ENCODE measurements around the gene DUSP2.
"Not testable (repeated sequence)": the region's sequence is repeated elsewhere in the genome, so short reads cannot be mapped to it uniquely, and the experiment has no call there.

The DUSP2 gene

DNA sequence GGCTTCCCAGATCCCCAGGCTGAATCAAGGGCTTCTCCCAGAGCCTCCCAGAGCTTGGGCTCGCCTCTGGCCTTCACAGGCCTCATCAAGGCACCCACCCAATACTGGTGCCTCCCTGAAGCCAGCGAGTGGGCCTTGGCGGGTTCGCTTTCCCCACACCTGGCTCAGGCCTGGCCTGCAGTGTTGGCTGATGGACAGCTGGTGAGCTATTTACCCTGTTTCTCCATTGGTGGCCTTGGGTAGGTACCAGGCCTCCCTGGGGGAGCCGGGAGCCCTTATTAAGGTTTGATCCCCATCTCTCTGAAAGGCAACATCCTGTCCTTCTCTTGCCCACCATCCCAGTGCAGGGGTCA is 18.2 kb upstream of the DUSP2 start:
- no peak for DNase-seq (ENCODE audit: low read depth, low spot score)

GRCh38 chr2:96161898-96162297 is 16.7 kb upstream of the DUSP2 start:
- no peak for DNase-seq (ENCODE audit: low read depth, low spot score)

GRCh38 chr2:96160366-96160765 is 15.1 kb upstream of the DUSP2 start:
- DNase-seq (ENCODE audit: low read depth, low spot score), result not testable (repeated sequence)

GRCh38 chr2:96159084-96159830 is 14.0 kb upstream of the DUSP2 start:
- no peak for DNase-seq (ENCODE audit: low read depth, low spot score)

DNA sequence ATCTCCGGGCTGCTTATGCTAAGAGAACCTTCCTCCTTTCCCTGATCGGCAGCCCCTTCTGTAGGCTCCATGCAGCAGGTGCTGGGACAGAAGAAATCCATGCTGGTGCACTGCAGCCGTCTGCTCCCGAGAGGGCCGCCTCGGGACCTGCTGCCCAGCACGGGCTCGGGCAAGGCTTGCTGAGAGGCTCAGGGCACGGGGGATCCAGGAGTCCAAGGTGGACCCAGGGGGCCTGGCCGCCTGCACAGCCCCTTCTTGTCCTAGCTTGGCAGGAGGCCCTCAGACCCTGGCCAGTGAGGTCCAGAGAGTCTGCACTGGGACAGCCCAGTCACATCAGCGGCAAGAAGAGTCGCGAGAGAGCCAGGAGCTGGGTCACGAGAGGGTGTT is 13.3 kb upstream of the DUSP2 start:
- no peak for DNase-seq (ENCODE audit: low read depth, low spot score)

DNA sequence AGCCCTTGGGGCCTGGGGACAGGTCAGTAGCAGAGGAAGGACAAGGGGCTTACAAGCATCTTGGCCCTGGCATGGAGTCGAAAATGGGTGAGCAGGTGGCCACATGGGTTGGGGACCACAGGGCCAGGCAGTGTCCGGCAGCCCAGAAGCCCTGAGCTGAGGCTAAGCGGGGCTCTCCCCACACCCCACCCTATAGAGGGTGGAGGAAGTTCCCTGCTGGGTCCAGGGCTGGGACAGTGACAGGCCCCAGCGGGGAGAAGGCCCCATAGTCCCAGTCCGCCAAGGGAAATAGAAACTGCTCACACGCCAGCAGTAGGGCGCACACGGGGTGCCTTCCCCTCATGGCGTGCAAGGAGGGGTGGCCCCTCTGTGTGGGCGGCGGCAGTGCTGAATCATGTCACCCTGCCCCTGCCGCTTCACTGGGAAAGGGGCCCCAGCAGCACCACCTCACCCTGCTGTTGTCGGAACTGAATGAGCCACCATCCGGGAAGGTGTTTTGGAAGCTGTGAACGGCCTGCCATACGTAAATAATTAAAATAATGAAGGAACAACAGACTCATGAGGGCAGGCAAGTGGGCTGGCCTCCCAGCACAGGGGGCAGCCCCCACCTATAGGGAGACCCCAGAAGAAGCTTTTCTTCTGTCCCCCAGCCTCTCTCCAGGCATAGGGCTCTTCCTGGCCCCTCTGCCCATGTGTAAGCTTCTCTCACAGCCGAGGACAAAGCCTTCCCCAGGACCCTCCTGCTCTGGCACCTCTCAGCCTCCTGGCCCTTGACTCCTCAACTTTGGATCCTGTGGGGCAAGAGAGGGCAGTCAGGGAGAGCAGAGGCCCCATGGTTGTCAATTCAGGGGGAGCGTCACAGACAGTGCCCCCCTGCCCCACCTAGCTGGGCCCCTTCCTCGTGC is 12.7 kb upstream of the DUSP2 start:
- no peak for DNase-seq (ENCODE audit: low read depth, low spot score)

GRCh38 chr2:96156926-96157648 is 11.8 kb upstream of the DUSP2 start:
- no peak for DNase-seq (ENCODE audit: low read depth, low spot score)

GRCh38 chr2:96156011-96156820 is 11.0 kb upstream of the DUSP2 start:
- DNase-seq (ENCODE audit: low read depth, low spot score), result no peak

GRCh38 chr2:96154506-96155380 is 9.5 kb upstream of the DUSP2 start:
- DNase-seq (ENCODE audit: low read depth, low spot score), result no peak

DNA sequence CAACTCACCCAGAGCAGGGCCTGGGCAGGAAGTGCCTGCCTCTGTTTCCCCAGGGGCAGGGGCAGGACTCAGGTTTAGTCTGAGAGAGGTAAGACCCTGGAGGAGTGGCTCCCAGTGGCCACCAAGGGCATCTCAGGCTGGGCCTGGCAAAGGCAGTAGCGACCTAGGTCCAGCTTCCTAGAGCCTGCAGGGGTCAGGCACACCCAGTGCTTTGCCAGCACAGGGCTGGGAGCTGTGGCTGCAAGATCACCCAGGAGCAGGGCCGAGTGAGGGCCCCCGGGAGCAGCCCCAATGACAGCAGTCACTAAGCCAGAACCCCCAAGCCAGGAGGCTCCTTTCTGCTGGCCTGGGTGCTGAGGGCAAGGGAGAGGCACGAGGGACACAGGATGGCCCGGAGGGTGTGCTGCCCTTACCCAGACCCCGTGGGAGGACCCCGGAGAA is 8.8 kb upstream of the DUSP2 start:
- no peak for DNase-seq (ENCODE audit: low read depth, low spot score)

DNA sequence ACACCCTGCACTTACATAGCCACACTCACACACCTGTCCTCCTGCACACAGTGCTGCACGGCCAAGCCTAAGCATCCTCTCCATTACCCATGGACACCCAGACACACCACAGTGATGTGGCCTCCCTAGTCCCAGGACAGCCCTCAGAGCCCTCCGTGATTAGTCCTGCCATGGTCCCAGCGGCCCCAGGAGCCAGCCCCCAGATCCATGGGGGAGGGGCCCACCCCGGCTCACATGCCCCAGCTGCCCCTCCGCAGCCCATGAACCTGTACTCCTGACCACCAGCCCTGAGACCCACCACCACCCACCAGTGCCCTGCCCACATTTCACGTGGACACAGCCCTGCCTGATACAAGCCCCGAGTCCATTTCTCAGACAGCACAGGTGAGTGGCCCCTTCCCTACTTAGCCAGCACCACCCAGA is 8.1 kb upstream of the DUSP2 start:
- no peak for DNase-seq (ENCODE audit: low read depth, low spot score)

GRCh38 chr2:96152304-96153161 is 7.3 kb upstream of the DUSP2 start:
- DNase-seq (ENCODE audit: low read depth, low spot score), result no peak

- DNase-seq (ENCODE audit: low read depth, low spot score), result no peak
Measured at GRCh38 chr2:96151595-96152303, 6.5 kb upstream of the DUSP2 start.

GRCh38 chr2:96150791-96151594 is 5.8 kb upstream of the DUSP2 start:
- no peak for DNase-seq (ENCODE audit: low read depth, low spot score)

- no peak for DNase-seq (ENCODE audit: low read depth, low spot score)
Measured at GRCh38 chr2:96150007-96150640, 4.9 kb upstream of the DUSP2 start.

- DNase-seq (ENCODE audit: low read depth, low spot score), result no peak
Measured at GRCh38 chr2:96148410-96149217, 3.4 kb upstream of the DUSP2 start.

All from iPS DF 19.7 (cell line).